ENCODE data around the gene ESF1.
"Not testable (repeated sequence)": the region's sequence is repeated elsewhere in the genome, so short reads cannot be mapped to it uniquely, and the experiment has no call there.

ESF1 gene

GRCh38 chr20:13786143-13786828 lies 1.6 kb upstream of the ESF1 start:
- DNase-seq = no peak

- DNase-seq = no peak
Observed at GRCh38 chr20:13784271-13784892, 337 bp downstream of the ESF1 start.

GRCh38 chr20:13783528-13783927 lies 1.2 kb downstream of the ESF1 start:
- DNase-seq = no peak

GRCh38 chr20:13778827-13779226 lies 5.9 kb downstream of the ESF1 start:
- no peak for DNase-seq

GRCh38 chr20:13777171-13777601 lies 7.5 kb downstream of the ESF1 start:
- no peak for DNase-seq

- no peak for DNase-seq
Observed at GRCh38 chr20:13775867-13776266, 8.9 kb downstream of the ESF1 start.

- DNase-seq = no peak
Observed at GRCh38 chr20:13772529-13772928, 12.2 kb downstream of the ESF1 start.

- DNase-seq = no peak
Observed at GRCh38 chr20:13771853-13772453, 12.8 kb downstream of the ESF1 start.

GRCh38 chr20:13770141-13770540 lies 14.6 kb downstream of the ESF1 start:
- DNase-seq = no peak

GRCh38 chr20:13765868-13766416 lies 18.8 kb downstream of the ESF1 start:
- no peak for DNase-seq

- no peak for DNase-seq
Observed at GRCh38 chr20:13765299-13765698, 19.4 kb downstream of the ESF1 start.

- not testable (repeated sequence) for DNase-seq
Observed at GRCh38 chr20:13760451-13760946, 24.2 kb downstream of the ESF1 start.

- no peak for DNase-seq
Observed at GRCh38 chr20:13758884-13759283, 25.8 kb downstream of the ESF1 start.

- no peak for DNase-seq
Observed at GRCh38 chr20:13756551-13756950, 28.2 kb downstream of the ESF1 start.

- no peak for DNase-seq
Observed at GRCh38 chr20:13755809-13756208, 28.9 kb downstream of the ESF1 start.

GRCh38 chr20:13753436-13754036 lies 31.2 kb downstream of the ESF1 start:
- no peak for DNase-seq

GRCh38 chr20:13749811-13750210 lies 34.9 kb downstream of the ESF1 start:
- no peak for DNase-seq

GRCh38 chr20:13745784-13746183 lies 38.9 kb downstream of the ESF1 start:
- no peak for DNase-seq

- no peak for DNase-seq
Observed at GRCh38 chr20:13744352-13744751, 40.4 kb downstream of the ESF1 start.

GRCh38 chr20:13741879-13742278 lies 42.8 kb downstream of the ESF1 start:
- no peak for DNase-seq

- DNase-seq = no peak
Observed at GRCh38 chr20:13739731-13740649, 44.7 kb downstream of the ESF1 start.

GRCh38 chr20:13738187-13738586 lies 46.5 kb downstream of the ESF1 start:
- DNase-seq = not testable (repeated sequence)
